Skeletal muscle satellite cell (primary cell): ENCODE results near the gene USP7.
"Not testable (repeated sequence)": the region's sequence is repeated elsewhere in the genome, so short reads cannot be mapped to it uniquely, and the experiment has no call there.

Experiments
- H3K27me3 ChIP-seq: 2 replicates; pipeline ENCODE4 v1.7.0; 2013; ENCODE audit warnings: low read length; ENCODE audit not compliant: control insufficient read depth, insufficient read depth
- H3K36me3 ChIP-seq: 2 replicates; pipeline ENCODE4 v1.7.0; 2013; ENCODE audit warnings: mild to moderate bottlenecking, control low read depth, low read length; ENCODE audit not compliant: insufficient read depth
- H3K4me1 ChIP-seq: 2 replicates; pipeline ENCODE4 v1.7.0; 2013; ENCODE audit warnings: low read length; ENCODE audit not compliant: control insufficient read depth, insufficient read depth
- H3K4me2 ChIP-seq: 2 replicates; pipeline ENCODE4 v1.7.0; 2013; ENCODE audit warnings: mild to moderate bottlenecking, low read length
- H3K4me3 ChIP-seq: 2 replicates; pipeline ENCODE4 v1.7.0; 2013; ENCODE audit warnings: low read length
- H3K9ac ChIP-seq: 2 replicates; pipeline ENCODE4 v1.7.0; 2013; ENCODE audit warnings: mild to moderate bottlenecking, low read depth, low read length, moderate library complexity
- H3K9me3 ChIP-seq: replicated peaks from 2 replicates; pipeline ENCODE4 v1.7.0; 2013; ENCODE audit warnings: mild to moderate bottlenecking, control low read depth, low read length

The USP7 gene

GRCh38 chr16:8999800-9000199 is 36.1 kb upstream of the USP7 start:
- no peak overlapping the region for H3K9ac ChIP-seq
- no peaks in the 10 kb centered on the region for H3K9me3 ChIP-seq
- no peak overlapping the region for H3K4me2 ChIP-seq
- H3K4me1 ChIP-seq = peaks cover 2% of the 10 kb centered on the region
- H3K36me3 ChIP-seq = no peaks in the 10 kb centered on the region
- peaks cover 7% of the 10 kb centered on the region for H3K27me3 ChIP-seq
- no peak overlapping the region for H3K4me3 ChIP-seq

GRCh38 chr16:8998108-8998507 is 34.4 kb upstream of the USP7 start:
- H3K27me3 ChIP-seq = peaks cover 7% of the 10 kb centered on the region
- no peak overlapping the region for H3K4me3 ChIP-seq
- no peaks in the 10 kb centered on the region for H3K36me3 ChIP-seq
- peaks cover 2% of the 10 kb centered on the region for H3K4me1 ChIP-seq
- H3K9me3 ChIP-seq = no peaks in the 10 kb centered on the region
- no peak overlapping the region for H3K4me2 ChIP-seq
- no peak overlapping the region for H3K9ac ChIP-seq

GRCh38 chr16:8996891-8997290 is 33.2 kb upstream of the USP7 start:
- Histone ChIP-seq H3K9ac (no peak overlapping the region), H3K4me3 (no peak overlapping the region), H3K36me3 (no peaks in the 10 kb centered on the region), H3K4me2 (no peak overlapping the region), H3K9me3 (no peaks in the 10 kb centered on the region), H3K27me3 (peaks cover 5% of the 10 kb centered on the region), H3K4me1 (peaks cover 2% of the 10 kb centered on the region)

GRCh38 chr16:8990445-8990844 is 26.7 kb upstream of the USP7 start:
- H3K27me3 ChIP-seq = peaks cover 4% of the 10 kb centered on the region
- no peak overlapping the region for H3K4me3 ChIP-seq
- H3K4me2 ChIP-seq = no peak overlapping the region
- no peaks in the 10 kb centered on the region for H3K36me3 ChIP-seq
- H3K9ac ChIP-seq = no peak overlapping the region
- H3K4me1 ChIP-seq = no peaks in the 10 kb centered on the region
- H3K9me3 ChIP-seq = no peaks in the 10 kb centered on the region

GRCh38 chr16:8989099-8989878 is 25.6 kb upstream of the USP7 start:
- H3K9ac ChIP-seq = no peak overlapping the region
- H3K4me3 ChIP-seq = no peak overlapping the region
- no peak overlapping the region for H3K4me2 ChIP-seq
- no peaks in the 10 kb centered on the region for H3K9me3 ChIP-seq
- no peaks in the 10 kb centered on the region for H3K4me1 ChIP-seq
- H3K27me3 ChIP-seq = peaks cover 4% of the 10 kb centered on the region
- no peaks in the 10 kb centered on the region for H3K36me3 ChIP-seq

GRCh38 chr16:8986818-8987191 is 23.1 kb upstream of the USP7 start:
- Histone ChIP-seq H3K9ac (no peak overlapping the region), H3K4me1 (no peaks in the 10 kb centered on the region), H3K27me3 (peaks cover 13% of the 10 kb centered on the region), H3K9me3 (no peaks in the 10 kb centered on the region), H3K4me2 (no peak overlapping the region), H3K36me3 (no peaks in the 10 kb centered on the region), H3K4me3 (no peak overlapping the region)

DNA sequence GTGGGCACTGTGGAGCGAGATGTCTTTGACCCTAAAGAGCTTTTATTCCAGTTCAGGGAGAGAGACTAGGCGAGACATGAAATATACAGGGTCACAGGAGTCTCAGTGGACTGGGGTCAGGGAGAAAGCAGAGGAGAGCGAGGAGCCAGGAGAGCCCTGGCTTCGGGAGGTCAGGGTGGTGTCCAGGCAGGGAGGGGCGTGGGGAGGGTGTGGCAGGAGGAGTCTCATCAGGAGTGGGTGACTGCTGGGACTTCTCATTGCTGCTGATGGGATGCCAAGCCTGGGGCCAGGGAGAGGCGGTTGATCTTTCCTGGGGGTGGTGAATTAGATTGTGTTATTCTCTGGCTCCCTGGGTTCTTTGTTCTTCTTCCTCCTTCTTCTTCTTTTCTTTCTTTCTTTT is 22.4 kb upstream of the USP7 start:
- H3K9me3 ChIP-seq = no peaks in the 10 kb centered on the region
- no peak overlapping the region for H3K9ac ChIP-seq
- no peak overlapping the region for H3K4me3 ChIP-seq
- H3K27me3 ChIP-seq = peaks cover 13% of the 10 kb centered on the region
- H3K4me2 ChIP-seq = no peak overlapping the region
- no peaks in the 10 kb centered on the region for H3K4me1 ChIP-seq
- no peaks in the 10 kb centered on the region for H3K36me3 ChIP-seq

GRCh38 chr16:8982816-8983215 is 19.1 kb upstream of the USP7 start:
- Histone ChIP-seq H3K27me3 (peaks cover 13% of the 10 kb centered on the region), H3K9me3 (no peaks in the 10 kb centered on the region), H3K9ac (no peak overlapping the region), H3K36me3 (no peaks in the 10 kb centered on the region), H3K4me2 (no peak overlapping the region), H3K4me1 (no peaks in the 10 kb centered on the region), H3K4me3 (no peak overlapping the region)

DNA sequence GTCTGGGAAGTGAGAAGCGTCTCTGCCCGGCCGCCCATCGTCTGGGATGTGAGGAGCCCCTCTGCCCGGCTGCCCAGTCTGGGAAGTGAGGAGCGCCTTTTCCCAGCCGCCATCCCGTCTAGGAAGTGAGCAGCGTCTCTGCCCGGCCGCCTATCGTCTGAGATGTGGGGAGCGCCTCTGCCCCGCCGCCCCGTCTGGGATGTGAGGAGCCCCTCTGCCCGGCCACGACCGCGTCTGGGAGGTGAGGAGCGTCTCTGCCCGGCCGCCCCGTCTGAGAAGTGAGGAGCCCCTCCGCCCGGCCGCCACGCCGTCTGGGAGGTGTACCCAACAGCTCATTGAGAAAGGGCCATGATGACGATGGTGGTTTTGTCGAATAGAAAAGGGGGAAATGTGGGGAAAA is 18.2 kb upstream of the USP7 start:
- not testable (repeated sequence) for H3K4me2 ChIP-seq, H3K4me1 ChIP-seq, H3K36me3 ChIP-seq, H3K9me3 ChIP-seq, H3K4me3 ChIP-seq, H3K9ac ChIP-seq
- H3K27me3 ChIP-seq = peaks cover 11% of the 10 kb centered on the region

DNA sequence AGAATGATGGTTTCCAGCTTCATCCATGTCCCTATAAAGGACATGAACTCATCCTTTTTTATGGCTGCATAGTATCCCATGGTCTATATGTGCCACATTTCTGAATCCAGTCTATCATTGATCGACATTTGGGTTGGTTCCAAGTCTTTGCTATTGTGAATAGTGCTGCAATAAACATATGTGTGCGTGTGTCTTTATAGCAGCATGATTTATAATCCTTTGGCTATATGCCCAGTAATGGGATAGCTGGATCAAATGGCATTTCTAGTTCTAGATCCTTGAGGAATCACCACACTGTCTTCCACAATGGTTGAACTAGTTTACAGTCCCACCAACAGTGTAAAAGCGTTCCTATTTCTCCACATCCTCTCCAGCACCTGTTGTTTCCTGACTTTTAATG is 12.5 kb upstream of the USP7 start:
- peaks cover 15% of the 10 kb centered on the region for H3K27me3 ChIP-seq
- H3K9ac ChIP-seq, H3K4me3 ChIP-seq, H3K4me1 ChIP-seq, H3K9me3 ChIP-seq, H3K36me3 ChIP-seq, H3K4me2 ChIP-seq: not testable (repeated sequence)

DNA sequence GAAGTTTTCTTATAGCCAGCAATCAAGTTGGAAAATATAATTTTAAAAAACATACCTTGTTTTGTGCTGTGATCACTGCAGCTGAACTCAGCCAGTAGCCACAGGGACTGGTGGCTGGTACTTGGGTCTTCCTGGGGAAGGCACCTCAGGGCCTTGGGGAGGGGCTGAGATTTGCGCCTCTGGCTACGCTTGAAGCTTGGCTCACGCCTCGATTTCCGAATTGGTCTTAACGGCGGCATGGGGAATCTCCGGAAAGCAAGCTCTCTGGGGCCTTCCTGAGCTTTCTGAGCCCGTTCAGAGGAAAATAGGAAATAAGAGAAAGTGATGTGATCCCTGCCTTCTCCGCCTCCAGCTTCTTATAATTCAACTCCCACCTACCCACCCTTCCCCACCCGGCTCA is 11.3 kb upstream of the USP7 start:
- H3K36me3 ChIP-seq = no peaks in the 10 kb centered on the region
- H3K4me3 ChIP-seq = no peak overlapping the region
- no peak overlapping the region for H3K4me2 ChIP-seq
- no peaks in the 10 kb centered on the region for H3K9me3 ChIP-seq
- peaks cover 15% of the 10 kb centered on the region for H3K27me3 ChIP-seq
- no peak overlapping the region for H3K9ac ChIP-seq
- no peaks in the 10 kb centered on the region for H3K4me1 ChIP-seq

DNA sequence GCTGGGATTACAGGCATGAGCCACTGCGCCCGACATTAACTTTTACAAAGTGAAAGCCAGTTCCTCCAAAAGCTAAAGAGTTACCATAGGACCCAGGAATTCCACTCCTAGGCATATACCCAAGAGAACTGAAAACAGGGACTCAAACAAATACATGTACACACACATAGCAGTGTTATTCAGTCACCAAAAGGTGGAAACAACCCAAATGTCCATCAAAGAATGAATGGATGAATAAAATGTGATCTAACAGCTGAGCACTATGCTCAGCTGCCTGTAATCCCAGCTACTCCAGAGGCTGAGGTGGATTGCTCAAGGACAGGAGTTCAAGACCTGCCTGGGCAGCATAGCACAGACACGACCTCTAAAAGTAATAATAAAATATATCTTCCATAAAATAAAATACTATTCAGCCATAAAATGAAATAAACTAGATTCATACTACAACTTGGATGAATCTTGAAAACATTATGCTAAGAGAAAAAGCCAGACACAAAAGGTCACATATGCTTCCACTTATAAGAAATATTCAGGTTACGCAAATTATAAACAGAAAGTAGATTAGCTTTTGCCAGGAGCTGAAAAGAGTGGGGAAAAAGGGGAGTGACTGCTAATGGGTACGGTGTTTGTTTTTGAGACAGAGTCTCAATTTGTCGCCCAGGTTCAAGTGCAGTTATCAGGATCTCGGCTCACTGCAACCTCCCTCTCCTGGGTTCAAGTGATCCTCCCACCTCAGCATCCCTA is 9.3 kb upstream of the USP7 start:
- H3K4me1 ChIP-seq = no peaks in the 10 kb centered on the region
- H3K4me3 ChIP-seq = no peak overlapping the region
- no peaks in the 10 kb centered on the region for H3K36me3 ChIP-seq
- no peak overlapping the region for H3K4me2 ChIP-seq
- H3K9ac ChIP-seq = no peak overlapping the region
- H3K27me3 ChIP-seq = peaks cover 15% of the 10 kb centered on the region
- no peaks in the 10 kb centered on the region for H3K9me3 ChIP-seq
